ENCODE measurements around the gene BNIPL. TPM values are rescaled to one million over a fixed set of nuclear protein-coding genes. Genes with fewer than 3 reads are reported as not detected.

Gene BNIPL, protein sequence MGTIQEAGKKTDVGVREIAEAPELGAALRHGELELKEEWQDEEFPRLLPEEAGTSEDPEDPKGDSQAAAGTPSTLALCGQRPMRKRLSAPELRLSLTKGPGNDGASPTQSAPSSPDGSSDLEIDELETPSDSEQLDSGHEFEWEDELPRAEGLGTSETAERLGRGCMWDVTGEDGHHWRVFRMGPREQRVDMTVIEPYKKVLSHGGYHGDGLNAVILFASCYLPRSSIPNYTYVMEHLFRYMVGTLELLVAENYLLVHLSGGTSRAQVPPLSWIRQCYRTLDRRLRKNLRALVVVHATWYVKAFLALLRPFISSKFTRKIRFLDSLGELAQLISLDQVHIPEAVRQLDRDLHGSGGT
- total RNA-seq, result 0.43 TPM
- long read RNA-seq, partial matches to known transcripts, result 1 of 1 reads
- long read RNA-seq, other reads (novel, unspliced or antisense), result 0 of 1 reads

DNA sequence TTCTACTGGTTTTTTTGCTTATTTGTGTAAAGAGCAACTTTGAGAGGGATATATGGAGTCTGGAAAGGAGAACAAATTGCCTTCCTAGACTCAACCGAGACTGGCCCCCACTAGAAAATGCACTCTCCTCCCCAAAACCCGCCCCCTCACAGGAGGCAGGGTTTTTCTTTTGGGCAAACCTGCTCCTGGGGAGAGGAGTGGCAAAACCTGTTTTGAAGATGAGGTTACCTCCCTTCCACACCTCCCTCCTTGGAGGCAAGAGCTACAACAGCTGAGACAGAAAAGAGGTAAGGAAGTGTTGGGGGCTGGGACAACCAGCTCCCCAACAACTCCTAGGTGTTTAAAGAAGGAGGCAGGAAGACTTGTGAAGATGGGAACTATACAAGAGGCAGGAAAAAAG lies at the start of gene BNIPL:
BNIPL (plus strand) TSS at position 231 of the 400 bp plus-strand sequence; CDS start at position 371, 140 bp downstream.
- ATAC-seq (ENCODE audit: poor library complexity), result no peak
- no peak for DNase-seq
- intact Hi-C loops (cut with DNase I), result no loop called here

DNA sequence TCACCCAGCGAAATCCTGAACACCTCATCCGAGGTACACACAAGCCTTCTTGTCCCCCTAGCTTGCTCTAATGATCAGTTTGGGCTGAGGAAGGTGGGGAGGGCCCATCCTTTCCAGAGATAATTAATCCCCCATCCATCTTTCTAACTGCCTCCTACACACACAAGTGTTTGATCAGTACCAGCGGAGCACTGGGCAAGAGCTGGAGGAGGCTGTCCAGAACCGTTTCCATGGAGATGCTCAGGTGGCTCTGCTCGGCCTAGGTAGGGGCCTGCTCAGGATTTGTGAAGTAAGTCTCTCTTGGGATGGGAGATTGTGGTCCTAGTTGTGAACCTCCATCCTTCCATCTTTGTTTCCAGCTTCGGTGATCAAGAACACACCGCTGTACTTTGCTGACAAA lies 48.5 kb upstream of the BNIPL start:
- no peak for DNase-seq
- intact Hi-C loops (cut with DNase I), result no loop called here
- ATAC-seq (ENCODE audit: poor library complexity), result no peak

DNA sequence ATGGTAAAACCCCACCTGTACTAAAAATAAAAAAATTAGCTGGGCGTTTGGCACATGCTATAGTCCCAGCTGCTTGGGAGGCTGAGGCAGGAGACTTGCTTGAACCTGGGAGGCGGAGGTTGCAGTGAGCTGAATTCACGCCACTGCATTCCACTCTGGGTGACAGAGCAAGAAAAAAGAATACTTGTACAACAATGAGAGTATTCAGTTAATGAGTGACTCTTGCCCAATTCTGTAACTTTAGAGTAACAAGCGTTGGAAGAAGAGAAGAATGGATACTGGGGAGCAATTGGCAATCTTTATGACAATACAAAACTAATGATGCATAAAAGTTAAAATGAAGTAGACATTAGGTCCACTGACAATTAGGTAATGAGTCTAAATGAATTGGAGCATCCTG lies 43.8 kb upstream of the BNIPL start:
- no peak for ATAC-seq (ENCODE audit: poor library complexity)
- intact Hi-C loops (cut with DNase I), result no loop called here
- no peak for DNase-seq

DNA sequence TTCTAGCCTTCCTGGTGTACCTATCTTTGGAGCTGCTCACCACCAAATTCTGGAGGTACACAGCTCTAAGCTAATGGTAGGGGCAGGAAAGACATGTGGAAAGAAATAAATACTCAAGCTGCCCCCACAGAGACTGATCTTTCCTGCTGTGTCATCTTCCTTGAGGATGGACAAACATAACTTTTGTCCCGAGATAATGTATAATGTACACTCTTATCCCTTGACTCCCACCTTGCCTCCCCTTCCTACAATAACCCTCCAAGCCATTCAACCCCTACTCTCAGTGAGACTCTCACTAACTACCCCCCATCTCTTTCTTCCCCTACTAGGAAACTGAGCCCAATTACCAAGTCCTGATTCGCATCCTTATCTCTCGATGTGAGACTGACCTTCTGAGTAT lies 42.1 kb upstream of the BNIPL start:
- ATAC-seq (ENCODE audit: poor library complexity), result no peak
- intact Hi-C loops (cut with DNase I), result no loop called here
- no peak for DNase-seq

DNA sequence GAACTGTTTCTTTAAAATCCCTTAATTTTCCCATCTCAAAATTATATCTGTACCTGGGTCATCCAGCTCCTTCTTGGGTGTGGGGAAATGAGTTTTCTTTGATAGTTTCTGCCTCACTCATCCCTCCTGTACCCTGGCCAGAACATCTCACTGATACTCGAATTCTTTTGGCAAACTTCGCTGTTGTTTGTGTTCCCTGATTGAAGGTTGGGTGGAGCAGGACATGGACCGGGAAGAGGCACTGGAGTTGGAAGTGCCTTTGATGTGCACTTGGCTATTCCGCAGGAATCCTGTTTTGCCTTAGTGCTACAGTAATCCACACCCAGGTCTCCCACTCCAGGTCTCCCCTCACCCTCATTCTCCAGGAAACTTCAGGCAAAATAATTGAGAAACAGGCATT lies 40.9 kb upstream of the BNIPL start:
- peak; percentile 20 for ATAC-seq (ENCODE audit: poor library complexity)
- no peak for DNase-seq
- intact Hi-C loops (cut with DNase I), result no loop called here

DNA sequence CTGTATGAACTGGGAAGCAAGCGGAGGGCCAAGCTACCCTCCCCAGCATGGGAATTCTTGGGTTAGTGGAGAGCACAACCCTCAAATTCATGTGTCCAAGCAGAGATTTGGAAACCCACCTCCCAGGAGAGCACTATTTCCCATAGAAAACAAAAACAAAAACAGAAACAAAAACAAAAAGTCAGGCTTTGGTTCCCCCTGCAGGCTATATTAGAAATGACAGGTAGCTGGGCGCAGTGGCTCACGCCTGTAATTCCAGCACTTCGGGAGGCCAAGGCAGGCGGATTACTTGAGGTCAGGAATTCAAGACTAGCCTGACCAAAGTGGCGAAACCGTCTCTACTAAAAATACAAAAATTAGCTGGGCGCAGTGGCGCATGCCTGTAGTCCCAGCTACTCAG lies 40.5 kb upstream of the BNIPL start:
- DNase-seq (peak; percentile 58), ATAC-seq (ENCODE audit: poor library complexity) (peak; percentile 68)
- intact Hi-C loops (cut with DNase I), result no loop called here

DNA sequence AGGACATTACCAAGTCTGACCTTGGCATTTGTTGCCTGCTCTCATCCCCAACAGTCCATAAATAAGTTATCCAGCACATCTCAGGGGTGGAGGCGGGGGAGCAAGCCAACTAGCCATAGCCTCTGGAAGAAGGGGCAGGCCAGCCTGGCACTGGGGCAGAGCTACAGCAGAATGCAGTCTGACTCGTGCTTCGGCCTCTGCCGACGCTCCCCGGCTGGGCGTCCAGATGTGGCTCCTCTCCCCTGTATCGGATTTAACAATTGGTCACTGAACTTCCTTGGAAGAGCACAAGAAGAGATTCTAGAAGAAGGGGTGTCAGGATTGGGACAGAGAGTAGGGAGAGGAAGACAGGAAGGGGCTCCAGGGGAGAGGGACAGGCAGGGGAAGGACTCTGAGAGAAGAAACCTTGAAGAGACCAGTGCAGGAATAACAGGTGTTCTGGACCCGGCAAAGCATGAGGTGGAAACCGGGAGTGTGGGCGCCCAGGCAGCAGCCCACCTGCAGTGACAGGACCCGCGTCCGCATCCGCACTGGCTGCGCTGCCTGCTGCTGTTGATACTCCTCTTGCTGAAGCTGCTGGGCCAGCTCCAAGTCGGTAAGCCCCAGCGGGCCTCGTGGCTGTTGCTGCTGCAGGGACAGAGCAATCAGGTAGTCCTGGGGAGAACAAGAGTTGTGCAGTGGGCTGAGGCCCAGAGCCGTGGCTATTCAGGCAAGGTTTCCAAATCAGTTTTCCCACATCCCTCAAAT lies 39.1 kb upstream of the BNIPL start:
- ATAC-seq (ENCODE audit: poor library complexity), result no peak
- DNase-seq, result no peak
- intact Hi-C loops (cut with DNase I), result no loop called here

DNA sequence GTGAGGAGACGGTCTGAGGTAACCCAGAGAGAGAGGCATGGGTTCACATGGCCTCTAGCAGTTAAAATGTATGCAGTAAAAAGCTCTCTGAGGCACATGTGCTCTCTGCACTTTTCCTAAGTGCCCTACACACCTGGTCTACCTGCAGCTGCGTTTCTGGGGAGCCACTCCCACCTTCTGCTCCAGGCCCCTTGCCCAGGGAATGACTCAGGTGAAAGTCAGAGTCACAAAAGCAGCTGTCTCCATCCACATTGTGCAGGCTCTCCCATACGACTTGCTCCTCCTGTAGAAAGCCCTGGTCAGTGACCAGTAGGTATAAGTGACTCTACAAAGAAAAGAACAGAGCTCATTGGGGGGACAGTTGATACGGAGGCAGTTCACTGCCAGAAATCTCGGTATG lies 38.4 kb upstream of the BNIPL start:
- DNase-seq, result no peak
- no peak for ATAC-seq (ENCODE audit: poor library complexity)
- intact Hi-C loops (cut with DNase I), result no loop called here

DNA sequence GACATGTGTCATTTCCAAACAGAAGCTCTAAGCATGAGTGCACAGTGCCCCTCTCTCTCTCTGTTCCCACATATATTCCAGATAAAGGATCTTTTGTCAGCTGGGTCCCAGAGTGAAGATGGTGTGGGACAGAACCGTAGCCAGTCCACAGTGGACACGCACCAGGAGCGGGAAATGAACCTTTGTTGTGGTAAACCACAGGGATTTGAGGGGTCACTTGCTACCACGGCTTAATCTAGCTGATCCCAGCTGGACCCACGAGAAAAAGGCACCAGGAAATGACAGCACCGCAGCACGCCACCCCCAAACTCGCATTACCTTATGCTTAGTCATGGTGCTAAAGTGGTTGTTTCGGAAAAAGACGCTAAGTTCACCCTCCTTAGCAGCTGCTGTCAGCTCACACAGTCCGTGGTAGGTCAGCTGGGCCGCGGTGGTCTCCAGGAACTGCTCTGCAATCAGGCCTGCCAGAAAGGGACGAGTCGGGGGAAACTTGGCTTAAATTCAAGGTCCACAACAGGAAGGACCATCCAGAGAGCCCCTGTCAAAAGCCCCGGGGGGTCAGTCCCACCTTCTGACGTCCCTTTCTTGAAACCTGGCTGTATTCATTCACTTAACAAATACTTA lies 37.2 kb upstream of the BNIPL start:
- intact Hi-C loops (cut with DNase I), result no loop called here
- ATAC-seq (ENCODE audit: poor library complexity) (no peak), DNase-seq (no peak)

DNA sequence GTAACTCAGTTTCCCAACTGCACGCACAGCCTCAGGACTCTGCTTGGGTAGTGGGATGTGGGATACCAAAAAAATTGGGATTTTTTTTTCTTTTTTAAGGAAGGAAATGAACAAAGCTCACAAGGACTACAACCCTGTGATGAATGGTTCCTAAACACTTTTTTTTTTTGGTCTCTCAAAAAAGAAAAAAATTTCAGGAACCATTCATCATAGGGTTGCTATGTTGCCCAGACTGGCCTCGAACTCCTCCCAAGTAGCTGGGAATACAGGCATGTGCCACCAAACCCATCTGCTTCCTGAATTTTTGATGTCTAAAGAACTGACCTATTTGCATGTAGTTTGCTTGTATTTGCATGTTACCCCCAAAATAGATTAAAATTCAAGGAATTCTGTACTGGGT lies 36.5 kb upstream of the BNIPL start:
- intact Hi-C loops (cut with DNase I), result no loop called here

DNA sequence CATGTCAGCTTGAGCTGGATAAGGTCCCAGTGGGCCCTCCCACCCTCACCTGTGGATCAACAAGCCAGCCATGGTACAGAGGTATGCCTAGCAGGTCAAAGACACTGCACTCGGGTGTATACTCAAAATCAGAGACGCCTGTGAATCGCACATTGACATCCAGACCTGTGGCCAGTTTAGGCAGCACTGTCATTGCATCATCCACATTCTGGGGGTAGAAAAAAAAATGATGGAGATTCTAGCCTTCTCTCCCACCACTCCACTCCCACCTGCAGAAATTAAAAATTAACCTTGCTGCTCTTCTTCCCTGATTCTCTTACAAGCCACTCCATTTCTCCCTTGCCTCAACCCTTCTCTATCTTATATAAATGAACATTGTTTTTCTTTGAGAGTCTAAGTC lies 36.0 kb upstream of the BNIPL start:
- ATAC-seq (ENCODE audit: poor library complexity) (no peak), DNase-seq (no peak)
- intact Hi-C loops (cut with DNase I), result no loop called here

More for the DNA sequence above, 36.5 kb upstream of the BNIPL start:
- DNase-seq (no peak), ATAC-seq (ENCODE audit: poor library complexity) (no peak)

DNA sequence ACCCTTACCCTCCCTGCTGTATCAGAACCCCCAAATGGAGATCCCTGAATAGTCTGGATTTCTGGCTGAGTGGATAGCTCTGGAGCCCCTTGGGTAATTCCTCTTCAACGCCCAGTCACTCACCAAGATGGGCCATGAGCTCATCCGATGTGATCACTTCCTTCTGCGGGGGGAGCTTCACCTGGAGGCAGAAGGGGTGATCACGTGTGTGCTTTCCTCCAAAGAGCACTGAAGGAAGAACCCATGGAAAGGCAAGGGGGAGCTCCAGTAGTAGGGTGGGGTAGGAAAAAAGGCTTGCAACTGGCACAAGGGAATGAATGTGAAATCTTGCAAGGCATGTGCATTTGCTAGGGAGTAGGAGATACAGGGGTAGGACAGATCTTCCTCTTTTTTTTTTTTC lies 34.8 kb upstream of the BNIPL start:
- intact Hi-C loops (cut with DNase I), result no loop called here
- no peak for ATAC-seq (ENCODE audit: poor library complexity)
- no peak for DNase-seq

DNA sequence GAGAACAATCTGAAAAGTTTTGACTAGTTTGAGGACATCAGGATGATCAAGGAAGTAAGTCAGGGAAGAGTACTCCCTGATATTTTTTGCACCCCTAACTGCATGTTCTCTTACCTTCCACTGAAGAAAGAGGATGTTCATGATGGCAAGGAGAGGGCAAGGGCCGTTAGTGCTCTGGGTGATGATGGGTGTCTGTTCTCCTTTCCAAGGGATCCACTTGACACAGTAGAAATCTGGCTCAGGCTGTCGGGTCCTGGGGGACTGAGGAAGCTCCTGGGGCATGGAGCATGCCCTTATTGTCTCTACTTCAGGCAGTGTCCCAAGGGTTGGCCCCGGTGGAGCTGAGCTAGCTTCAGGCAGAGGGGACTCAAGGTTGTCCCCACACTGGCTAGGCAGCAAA lies 34.3 kb upstream of the BNIPL start:
- ATAC-seq (ENCODE audit: poor library complexity) (no peak), DNase-seq (no peak)
- intact Hi-C loops (cut with DNase I), result no loop called here

DNA sequence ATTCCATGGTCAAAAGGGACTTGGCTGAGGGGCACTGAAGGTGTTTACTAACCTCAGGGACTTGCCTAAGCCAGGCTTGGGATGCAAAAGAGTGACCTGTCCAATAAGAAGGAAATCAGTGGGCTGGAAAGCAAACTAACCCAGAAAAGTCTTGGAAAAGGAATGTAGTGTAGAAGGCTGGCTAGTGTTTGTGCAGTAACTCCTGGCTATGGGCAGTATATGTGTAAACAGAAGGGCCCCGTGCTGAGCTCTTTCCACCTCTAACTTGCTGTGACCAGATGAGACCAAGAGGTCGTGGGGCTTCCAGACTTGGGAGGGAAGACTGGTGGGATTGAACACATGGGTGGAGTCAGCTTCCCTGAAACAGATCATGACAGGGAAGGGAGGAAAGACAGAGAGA lies 33.8 kb upstream of the BNIPL start:
- DNase-seq, result no peak
- no peak for ATAC-seq (ENCODE audit: poor library complexity)
- intact Hi-C loops (cut with DNase I), result no loop called here

DNA sequence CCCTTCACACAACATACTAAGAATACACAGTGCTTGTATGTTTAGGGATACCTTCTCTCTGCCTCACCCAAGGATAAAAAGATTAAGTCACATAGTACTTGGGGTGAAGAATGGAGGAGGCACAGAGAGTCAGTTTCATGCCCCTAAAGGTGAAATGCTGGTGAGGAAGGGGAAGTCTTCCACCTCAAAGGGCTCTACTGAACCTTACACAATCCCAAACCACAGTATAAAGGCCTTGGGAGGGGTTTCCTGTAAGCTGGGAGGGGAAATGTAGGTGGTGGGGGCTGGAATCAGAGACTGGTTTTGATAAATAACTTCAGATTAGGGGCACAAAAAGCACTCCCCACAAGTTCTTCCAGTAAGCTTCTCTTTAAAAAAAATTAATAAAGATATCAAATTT lies 33.2 kb upstream of the BNIPL start:
- ATAC-seq (ENCODE audit: poor library complexity), result no peak
- no peak for DNase-seq
- intact Hi-C loops (cut with DNase I), result no loop called here

DNA sequence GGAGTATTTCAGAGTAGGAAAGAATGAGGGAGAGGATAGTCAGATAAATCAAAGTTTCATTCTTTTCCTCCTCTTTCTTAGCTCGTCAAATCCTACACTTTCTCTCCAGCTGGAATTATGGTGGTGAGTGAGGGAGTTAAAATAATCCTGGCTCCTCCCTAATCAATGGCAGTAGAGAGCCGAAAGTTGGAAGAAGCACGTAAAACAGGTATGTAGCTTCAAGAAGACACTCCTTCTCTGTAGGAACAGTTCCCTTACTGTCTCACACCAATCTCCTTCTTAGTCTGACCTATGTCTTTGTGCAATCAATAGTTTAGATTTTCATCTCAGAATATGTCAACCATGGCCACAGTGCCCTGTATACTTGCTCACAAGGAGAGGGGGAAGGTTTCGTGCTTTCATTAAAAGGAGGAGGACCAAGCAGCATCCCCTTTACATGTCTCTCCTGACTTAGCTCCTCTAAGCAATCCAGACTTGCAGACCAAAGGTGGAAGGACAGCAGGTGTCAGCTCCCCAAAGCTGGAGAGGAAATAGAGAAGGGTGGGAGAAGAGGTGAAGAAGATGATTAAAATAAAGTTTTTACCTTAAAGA lies 30.6 kb upstream of the BNIPL start:
- intact Hi-C loops (cut with DNase I), result no loop called here
- no peak for ATAC-seq (ENCODE audit: poor library complexity)
- DNase-seq, result no peak

DNA sequence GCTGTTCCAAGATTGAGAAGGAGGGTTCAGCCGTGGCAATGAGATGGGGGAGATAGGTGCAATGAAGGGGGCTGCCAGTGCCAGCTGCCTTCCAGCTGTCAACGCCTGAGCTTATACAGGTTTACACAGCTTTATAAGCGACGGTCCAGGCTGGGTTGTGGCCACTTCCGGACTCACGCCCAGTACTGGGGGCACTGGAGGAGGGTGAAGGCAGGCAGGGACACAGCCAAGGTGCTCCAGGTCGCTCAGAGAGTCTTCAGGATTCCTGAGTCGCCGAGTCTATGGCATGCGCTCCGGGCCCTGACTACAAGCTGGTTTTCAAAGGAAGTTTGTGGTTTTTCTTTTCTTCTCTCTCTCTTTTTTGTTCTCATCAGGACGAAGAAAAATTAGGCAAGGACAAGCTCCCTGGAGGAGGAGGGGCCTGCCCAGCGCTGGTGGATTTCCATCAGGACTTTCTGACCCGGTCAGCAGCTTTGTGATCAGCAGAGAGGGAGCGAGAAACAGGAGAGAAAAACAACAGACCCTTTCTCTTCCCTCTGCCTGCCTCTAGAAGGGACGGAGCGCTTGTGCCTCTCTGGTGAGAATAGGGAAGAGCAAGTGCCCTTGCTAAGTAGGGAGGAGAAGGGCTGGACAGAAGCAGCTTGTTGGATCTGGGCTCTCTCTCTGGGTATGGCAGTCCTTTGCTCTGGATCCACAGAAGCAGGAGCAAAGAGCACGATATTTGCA lies 29.9 kb upstream of the BNIPL start, which contains the start of gene MINDY1:
MINDY1 (minus strand) TSS at position 576 of the 726 bp plus-strand sequence. CDS start 4,285 bp downstream, outside the sequence.
- intact Hi-C loops (cut with DNase I), result no loop called here
- ATAC-seq (ENCODE audit: poor library complexity) (peak; percentile 76), DNase-seq (peak; percentile 72)

DNA sequence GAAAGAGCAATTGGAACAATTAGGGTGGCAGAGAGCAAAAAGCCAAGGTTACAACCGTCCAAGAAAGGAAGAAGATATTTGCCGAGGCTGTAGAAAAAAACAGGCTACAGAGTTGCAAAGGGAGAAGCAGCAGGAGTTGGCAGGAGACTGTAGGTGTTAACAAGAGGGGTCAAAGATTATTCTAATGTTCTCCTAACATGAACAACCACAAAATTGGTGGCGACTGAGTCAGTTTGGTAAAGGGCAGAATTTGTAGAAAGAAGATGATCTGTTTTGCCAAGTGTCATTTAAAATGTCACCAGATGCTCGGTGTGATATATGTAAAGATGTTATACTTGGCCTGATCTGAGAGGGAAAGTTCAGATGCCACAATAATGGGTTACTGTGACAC lies 28.5 kb upstream of the BNIPL start:
- intact Hi-C loops (cut with DNase I), result no loop called here
- DNase-seq (no peak), ATAC-seq (ENCODE audit: poor library complexity) (no peak)
